ENCODE measurements around the gene TRAF2.

DNA sequence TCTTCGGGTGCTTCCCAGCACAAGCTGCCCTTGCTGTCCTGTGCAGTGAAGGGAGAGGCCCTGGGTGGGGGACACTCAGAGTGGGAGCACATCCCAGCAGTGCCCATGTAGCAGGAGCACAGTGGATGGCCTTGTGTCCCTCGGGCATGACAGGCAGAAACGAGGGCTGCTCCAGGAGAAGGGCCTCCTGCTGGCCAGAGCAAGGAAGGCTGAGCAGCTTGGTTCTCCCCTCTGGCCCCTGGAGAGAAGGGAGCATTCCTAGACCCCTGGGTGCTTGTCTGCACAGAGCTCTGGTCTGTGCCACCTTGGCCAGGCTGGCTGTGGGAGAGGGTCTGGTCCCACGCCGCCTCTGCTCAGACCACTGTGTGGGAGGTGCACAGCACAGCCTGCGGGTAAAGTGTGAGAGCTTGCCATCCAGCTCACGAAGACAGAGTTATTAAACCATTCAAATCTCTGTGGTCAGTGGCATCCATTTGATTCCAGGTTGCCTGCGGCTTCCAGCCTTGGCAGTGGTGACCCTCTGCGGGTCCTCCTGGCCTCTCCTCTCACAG is 39.9 kb downstream of the TRAF2 start:
- TF ChIP-seq, protein P1, sequence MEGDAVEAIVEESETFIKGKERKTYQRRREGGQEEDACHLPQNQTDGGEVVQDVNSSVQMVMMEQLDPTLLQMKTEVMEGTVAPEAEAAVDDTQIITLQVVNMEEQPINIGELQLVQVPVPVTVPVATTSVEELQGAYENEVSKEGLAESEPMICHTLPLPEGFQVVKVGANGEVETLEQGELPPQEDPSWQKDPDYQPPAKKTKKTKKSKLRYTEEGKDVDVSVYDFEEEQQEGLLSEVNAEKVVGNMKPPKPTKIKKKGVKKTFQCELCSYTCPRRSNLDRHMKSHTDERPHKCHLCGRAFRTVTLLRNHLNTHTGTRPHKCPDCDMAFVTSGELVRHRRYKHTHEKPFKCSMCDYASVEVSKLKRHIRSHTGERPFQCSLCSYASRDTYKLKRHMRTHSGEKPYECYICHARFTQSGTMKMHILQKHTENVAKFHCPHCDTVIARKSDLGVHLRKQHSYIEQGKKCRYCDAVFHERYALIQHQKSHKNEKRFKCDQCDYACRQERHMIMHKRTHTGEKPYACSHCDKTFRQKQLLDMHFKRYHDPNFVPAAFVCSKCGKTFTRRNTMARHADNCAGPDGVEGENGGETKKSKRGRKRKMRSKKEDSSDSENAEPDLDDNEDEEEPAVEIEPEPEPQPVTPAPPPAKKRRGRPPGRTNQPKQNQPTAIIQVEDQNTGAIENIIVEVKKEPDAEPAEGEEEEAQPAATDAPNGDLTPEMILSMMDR (IDR thresholded peaks at IDR 0.05; ENCODE audit: low read depth, low read length) = no peak
- no peak for TF ChIP-seq MAX (IDR thresholded peaks at IDR 0.05; ENCODE audit: low read depth, low read length)
- TF ChIP-seq POLR2A (IDR thresholded peaks at IDR 0.05; ENCODE audit: extremely low read depth, insufficient read length) = no peak
